Measurements from ENCODE around the gene SLC38A5.

Gene SLC38A5

GRCh38 chrX:48480583-48480982, 10.5 kb upstream of the SLC38A5 start:
- no peaks in the 10 kb centered on the region for H3K27me3 Mint-ChIP-seq
- H3K9me3 Mint-ChIP-seq = no peaks in the 10 kb centered on the region
- peaks cover 70% of the 10 kb centered on the region for H3K36me3 Mint-ChIP-seq (ENCODE audit: low read depth)
- peak overlapping the region; percentile 6 for H3K27ac Mint-ChIP-seq
- peaks cover 23% of the 10 kb centered on the region for H3K4me1 Mint-ChIP-seq (ENCODE audit: low read depth)
- intact Hi-C loops (cut with micrococcal nuclease) = no loop called here
- H3K4me3 Mint-ChIP-seq = no peak overlapping the region

DNA sequence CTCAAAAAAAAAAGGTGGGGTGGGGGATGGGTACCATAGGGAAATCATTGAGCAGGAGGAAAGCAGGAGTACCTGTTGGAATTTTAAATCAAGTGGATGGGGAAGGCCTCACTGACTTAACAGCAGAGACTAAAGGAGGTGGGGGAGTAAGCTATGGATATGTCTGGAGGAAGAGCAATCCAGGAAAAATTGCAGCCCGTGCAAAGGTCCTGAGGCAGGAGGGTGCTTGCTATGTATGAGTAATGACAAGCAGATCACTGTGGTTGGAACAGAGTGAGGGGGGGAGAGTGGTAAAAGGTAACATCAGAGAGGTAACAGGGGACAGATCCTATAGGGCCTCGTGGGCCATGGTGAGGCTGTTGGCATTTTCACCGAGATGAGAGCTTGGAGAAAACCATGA, 10.1 kb upstream of the SLC38A5 start:
- Mint-ChIP-seq H3K9me3 (no peaks in the 10 kb centered on the region), H3K36me3 (ENCODE audit: low read depth) (peaks cover 70% of the 10 kb centered on the region), H3K4me3 (no peak overlapping the region), H3K27ac (peak overlapping the region; percentile 6), H3K4me1 (ENCODE audit: low read depth) (peaks cover 23% of the 10 kb centered on the region), H3K27me3 (no peaks in the 10 kb centered on the region)
- intact Hi-C loops (cut with micrococcal nuclease) = no loop called here

DNA sequence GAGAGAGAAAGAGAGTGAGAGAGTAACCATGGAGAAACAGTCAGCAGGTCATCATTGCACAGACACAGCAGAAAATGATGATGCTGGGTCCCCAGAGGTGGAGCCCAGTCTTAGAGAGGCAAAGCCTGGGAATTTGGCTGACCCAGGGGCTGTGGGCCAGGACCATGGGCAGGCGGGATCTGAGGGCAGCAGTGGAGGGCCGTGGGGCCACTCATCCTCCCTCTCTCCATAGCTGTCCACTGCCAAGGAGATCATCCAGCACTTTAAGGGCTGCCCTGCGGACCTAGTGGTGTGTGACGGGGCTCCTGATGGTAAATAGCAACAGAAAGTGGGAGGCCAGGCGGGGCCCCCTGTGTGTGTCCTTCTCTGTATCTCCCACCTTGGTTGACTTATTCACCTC, 8.7 kb upstream of the SLC38A5 start:
- Mint-ChIP-seq H3K4me3 (no peak overlapping the region), H3K27me3 (no peaks in the 10 kb centered on the region), H3K36me3 (ENCODE audit: low read depth) (peaks cover 68% of the 10 kb centered on the region), H3K27ac (peak overlapping the region; percentile 26), H3K9me3 (no peaks in the 10 kb centered on the region), H3K4me1 (ENCODE audit: low read depth) (peaks cover 23% of the 10 kb centered on the region)
- intact Hi-C loops (cut with micrococcal nuclease) = no loop called here

- peaks cover 63% of the 10 kb centered on the region for H3K36me3 Mint-ChIP-seq (ENCODE audit: low read depth)
- no peaks in the 10 kb centered on the region for H3K9me3 Mint-ChIP-seq
- H3K4me1 Mint-ChIP-seq (ENCODE audit: low read depth) = peaks cover 23% of the 10 kb centered on the region
- peak overlapping the region; percentile 26 for H3K27ac Mint-ChIP-seq
- intact Hi-C loops (cut with micrococcal nuclease) = no loop called here
- H3K4me3 Mint-ChIP-seq = no peak overlapping the region
- no peaks in the 10 kb centered on the region for H3K27me3 Mint-ChIP-seq
These were observed 8.1 kb upstream of the SLC38A5 start for GRCh38 chrX:48477960-48478755.

DNA sequence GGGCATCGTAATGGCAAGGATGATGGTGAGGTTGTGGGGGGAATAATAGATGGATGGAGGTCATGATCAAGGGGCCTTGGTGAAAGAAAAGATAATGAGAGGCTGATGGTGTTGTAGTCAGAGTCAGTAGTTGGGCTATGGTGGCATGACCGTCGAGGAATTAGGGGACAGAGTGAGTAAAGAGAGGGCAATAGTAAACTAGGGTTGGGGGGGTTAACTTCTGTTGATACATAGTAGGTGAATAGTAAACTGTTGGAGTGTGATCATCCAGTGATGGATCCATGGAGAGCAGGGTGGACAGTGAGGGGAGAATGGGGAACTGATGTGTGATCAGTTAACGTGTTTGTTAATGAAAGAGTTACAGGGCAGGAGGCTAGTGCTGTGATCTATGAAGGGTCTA, 6.9 kb upstream of the SLC38A5 start:
- Mint-ChIP-seq H3K4me3 (peak overlapping the region; percentile 95), H3K36me3 (ENCODE audit: low read depth) (peaks cover 53% of the 10 kb centered on the region), H3K27ac (peak overlapping the region; percentile 90), H3K4me1 (ENCODE audit: low read depth) (peaks cover 23% of the 10 kb centered on the region), H3K9me3 (no peaks in the 10 kb centered on the region), H3K27me3 (no peaks in the 10 kb centered on the region)
- intact Hi-C loops (cut with micrococcal nuclease) = loop anchor here (1.0 kb wide), 1 partner anchor 62 kb away; the partner anchor contains the start of gene TBC1D25

DNA sequence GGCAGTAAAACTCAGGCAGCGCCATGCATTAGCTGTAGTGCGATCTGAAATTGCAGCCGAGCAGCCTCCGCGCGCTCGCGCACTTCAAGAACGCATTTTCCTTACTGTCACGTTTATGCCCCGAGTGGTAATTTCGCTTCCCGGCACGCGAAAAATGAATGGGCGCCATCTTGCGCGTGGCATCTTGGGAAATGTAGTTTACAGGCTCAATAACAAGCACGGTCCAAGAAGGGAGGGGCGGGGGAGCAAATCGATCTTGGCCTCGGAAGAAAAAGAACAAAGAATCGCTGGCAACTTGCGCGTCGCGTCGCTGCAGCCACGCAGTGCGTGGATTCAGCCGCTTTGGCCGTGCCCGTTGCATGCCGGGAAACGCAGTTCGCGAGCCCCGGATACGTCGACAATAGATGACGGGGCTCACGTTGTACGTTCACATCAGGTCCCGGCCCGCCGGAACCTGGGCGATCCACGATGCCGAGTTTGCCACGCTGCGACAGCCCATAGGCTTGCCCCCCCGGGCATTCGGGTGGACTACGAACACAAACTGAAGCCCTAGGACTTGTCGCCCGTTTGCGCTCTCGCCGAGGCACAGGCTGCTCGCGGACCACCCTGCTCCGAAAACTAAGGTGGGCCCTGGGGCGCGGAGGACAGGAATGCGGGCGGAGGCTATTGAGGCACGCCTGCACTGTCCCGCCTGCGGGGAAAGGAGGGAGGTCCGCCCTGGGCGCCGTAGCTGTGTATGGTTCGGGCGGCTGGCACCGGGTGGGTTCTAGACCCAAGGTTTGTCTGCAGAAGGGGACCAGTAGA, 5.9 kb upstream of the SLC38A5 start, which contains the start of gene FTSJ1:
Gene FTSJ1 (plus strand): TSS at position 426 of the 804 bp plus-strand sequence. CDS start 1,849 bp downstream, outside the sequence.
- Mint-ChIP-seq H3K36me3 (ENCODE audit: low read depth) (peaks cover 43% of the 10 kb centered on the region), H3K4me3 (peak within 1 kb of the TSS; percentile 95), H3K27me3 (no peaks in the 10 kb centered on the region), H3K27ac (peak within 1 kb of the TSS; percentile 90), H3K4me1 (ENCODE audit: low read depth) (peaks cover 23% of the 10 kb centered on the region), H3K9me3 (no peaks in the 10 kb centered on the region)
- intact Hi-C loops (cut with micrococcal nuclease) = loop anchor here (1.0 kb wide), 1 partner anchor 63 kb away; the partner anchor contains the start of gene TBC1D25

GRCh38 chrX:48475296-48475695, 5.2 kb upstream of the SLC38A5 start:
- peak overlapping the region; percentile 90 for H3K27ac Mint-ChIP-seq
- H3K4me1 Mint-ChIP-seq (ENCODE audit: low read depth) = peaks cover 23% of the 10 kb centered on the region
- H3K27me3 Mint-ChIP-seq = no peaks in the 10 kb centered on the region
- intact Hi-C loops (cut with micrococcal nuclease) = no loop called here
- H3K4me3 Mint-ChIP-seq = peak overlapping the region; percentile 95
- H3K36me3 Mint-ChIP-seq (ENCODE audit: low read depth) = peaks cover 36% of the 10 kb centered on the region
- no peaks in the 10 kb centered on the region for H3K9me3 Mint-ChIP-seq

DNA sequence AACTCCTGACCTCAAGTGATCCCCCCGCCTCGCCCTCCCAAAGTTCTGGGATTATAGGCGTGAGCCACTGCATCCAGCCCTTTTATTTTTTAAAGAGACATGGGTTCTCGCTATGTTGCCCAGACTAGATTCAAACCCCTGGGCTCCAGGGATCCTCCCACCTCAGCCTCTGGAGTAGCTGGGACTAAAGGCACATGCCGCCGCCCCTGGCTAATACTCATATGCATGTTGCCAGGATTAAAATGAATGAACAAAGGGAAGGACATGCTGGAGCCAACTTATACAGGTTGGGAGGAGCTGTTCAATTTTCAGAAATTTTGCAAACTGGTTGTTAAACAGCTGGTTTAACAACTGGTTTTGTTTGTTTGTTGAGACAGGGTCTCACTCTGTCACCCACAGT, 4.5 kb upstream of the SLC38A5 start:
- Mint-ChIP-seq H3K9me3 (no peaks in the 10 kb centered on the region), H3K4me1 (ENCODE audit: low read depth) (peaks cover 24% of the 10 kb centered on the region), H3K27me3 (peaks cover 3% of the 10 kb centered on the region), H3K36me3 (ENCODE audit: low read depth) (peaks cover 29% of the 10 kb centered on the region), H3K27ac (no peak overlapping the region), H3K4me3 (no peak overlapping the region)
- intact Hi-C loops (cut with micrococcal nuclease) = no loop called here

GRCh38 chrX:48474127-48474526, 4.1 kb upstream of the SLC38A5 start:
- H3K27ac Mint-ChIP-seq = no peak overlapping the region
- H3K36me3 Mint-ChIP-seq (ENCODE audit: low read depth) = peaks cover 25% of the 10 kb centered on the region
- intact Hi-C loops (cut with micrococcal nuclease) = no loop called here

GRCh38 chrX:48473704-48473990, 3.6 kb upstream of the SLC38A5 start:
- Mint-ChIP-seq H3K4me3 (no peak overlapping the region), H3K9me3 (no peaks in the 10 kb centered on the region), H3K36me3 (ENCODE audit: low read depth) (peaks cover 20% of the 10 kb centered on the region), H3K4me1 (ENCODE audit: low read depth) (peaks cover 33% of the 10 kb centered on the region), H3K27ac (no peak overlapping the region), H3K27me3 (peaks cover 11% of the 10 kb centered on the region)
- intact Hi-C loops (cut with micrococcal nuclease) = no loop called here

More at GRCh38 chrX:48474127-48474526, 4.1 kb upstream of the SLC38A5 start:
- peaks cover 29% of the 10 kb centered on the region for H3K4me1 Mint-ChIP-seq (ENCODE audit: low read depth)
- peaks cover 7% of the 10 kb centered on the region for H3K27me3 Mint-ChIP-seq
- no peaks in the 10 kb centered on the region for H3K9me3 Mint-ChIP-seq
- H3K4me3 Mint-ChIP-seq = no peak overlapping the region

- no peaks in the 10 kb centered on the region for H3K9me3 Mint-ChIP-seq
- intact Hi-C loops (cut with micrococcal nuclease) = no loop called here
- H3K36me3 Mint-ChIP-seq (ENCODE audit: low read depth) = peaks cover 14% of the 10 kb centered on the region
These were observed 3.0 kb upstream of the SLC38A5 start for GRCh38 chrX:48472851-48473703.

DNA sequence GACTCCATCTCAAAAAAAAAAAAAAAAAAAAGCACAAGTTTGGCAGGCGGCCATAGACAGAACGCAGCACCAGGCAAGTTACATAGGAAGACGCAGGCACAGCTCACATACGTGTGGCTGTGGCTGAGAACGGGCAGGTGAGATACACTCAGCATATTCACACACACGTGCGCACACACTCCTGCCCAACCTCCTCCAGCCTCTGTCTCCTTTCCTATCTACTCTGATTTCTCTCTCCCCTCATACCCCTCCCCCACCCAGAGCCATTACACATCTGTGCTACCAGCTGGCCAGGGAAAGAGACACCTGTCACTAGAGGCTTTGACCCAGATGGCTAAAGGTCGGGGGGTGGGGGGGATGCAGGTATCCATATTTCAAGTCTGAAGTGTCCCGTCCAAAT, 2.2 kb upstream of the SLC38A5 start:
- intact Hi-C loops (cut with micrococcal nuclease) = no loop called here
- H3K27ac Mint-ChIP-seq = no peak overlapping the region
- no peaks in the 10 kb centered on the region for H3K9me3 Mint-ChIP-seq
- H3K27me3 Mint-ChIP-seq = peaks cover 20% of the 10 kb centered on the region
- H3K4me1 Mint-ChIP-seq (ENCODE audit: low read depth) = peaks cover 35% of the 10 kb centered on the region
- H3K4me3 Mint-ChIP-seq = no peak overlapping the region
- H3K36me3 Mint-ChIP-seq (ENCODE audit: low read depth) = peaks cover 7% of the 10 kb centered on the region

More at GRCh38 chrX:48472851-48473703, 3.0 kb upstream of the SLC38A5 start:
- Mint-ChIP-seq H3K27ac (no peak overlapping the region), H3K4me3 (no peak overlapping the region), H3K4me1 (ENCODE audit: low read depth) (peaks cover 35% of the 10 kb centered on the region), H3K27me3 (peaks cover 13% of the 10 kb centered on the region)

DNA sequence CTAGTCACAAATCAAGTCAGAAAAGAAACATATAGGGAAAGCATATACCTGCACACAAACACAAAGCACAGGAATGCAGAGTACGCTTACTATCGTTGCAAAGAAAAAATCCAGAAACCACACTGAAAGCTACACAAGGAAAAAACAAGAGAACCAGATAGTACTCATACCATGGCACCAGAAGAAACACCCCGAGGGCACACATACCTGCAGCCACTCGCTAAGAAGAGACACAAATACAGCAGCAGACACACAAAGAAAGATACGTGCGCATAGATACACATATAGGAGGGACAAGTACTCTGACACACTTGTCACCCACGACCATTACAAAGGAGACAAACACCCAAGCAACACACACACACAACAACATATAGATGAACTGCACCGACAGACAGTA, 1.4 kb upstream of the SLC38A5 start:
- Mint-ChIP-seq H3K4me1 (ENCODE audit: low read depth) (peaks cover 33% of the 10 kb centered on the region), H3K36me3 (ENCODE audit: low read depth) (peaks cover 4% of the 10 kb centered on the region), H3K4me3 (no peak overlapping the region), H3K9me3 (no peaks in the 10 kb centered on the region), H3K27ac (no peak overlapping the region), H3K27me3 (peaks cover 20% of the 10 kb centered on the region)
- intact Hi-C loops (cut with micrococcal nuclease) = no loop called here

GRCh38 chrX:48470833-48471118, 716 bp upstream of the SLC38A5 start:
- H3K36me3 Mint-ChIP-seq (ENCODE audit: low read depth) = no peaks in the 10 kb centered on the region
- no peak overlapping the region for H3K27ac Mint-ChIP-seq
- H3K4me1 Mint-ChIP-seq (ENCODE audit: low read depth) = peaks cover 29% of the 10 kb centered on the region
- peaks cover 20% of the 10 kb centered on the region for H3K27me3 Mint-ChIP-seq
- no peak overlapping the region for H3K4me3 Mint-ChIP-seq
- no peaks in the 10 kb centered on the region for H3K9me3 Mint-ChIP-seq
- intact Hi-C loops (cut with micrococcal nuclease) = no loop called here

All from dendritic cell treated with granulocyte-macrophage colony-stimulating factor and Interleukin-4, amounts not matched to agents 40 ng/mL and 50 ng/mL, for 4 days (primary cell).